Mesenchymal stem cell (in vitro differentiated cells and primary cell): ENCODE measurements around the gene CTSZ.

Source experiments
- DNase-seq: peaks from one replicate; pipeline ENCODE4 v3.0.0-alpha.2; 2013
- H2AFZ ChIP-seq: one replicate; pipeline ENCODE4 v1.6.1; 2013; ENCODE audit warnings: low read depth, mild to moderate bottlenecking, control low read depth, inconsistent platforms, low read length, moderate library complexity
- H2AK5ac ChIP-seq: 2 replicates; pipeline ENCODE4 v1.6.1; 2013; ENCODE audit warnings: low read length, moderate library complexity, mild to moderate bottlenecking, inconsistent platforms; ENCODE audit not compliant: severe bottlenecking
- H2BK120ac ChIP-seq: one replicate; pipeline ENCODE4 v1.6.1; 2013; ENCODE audit warnings: low read depth, mild to moderate bottlenecking, inconsistent platforms, low read length, moderate library complexity
- H2BK12ac ChIP-seq, 2 experiments: one replicate each; pipeline ENCODE4 v1.6.1; 2013; ENCODE audit warnings: inconsistent platforms in 2 of 2, low read length in 2 of 2, mild to moderate bottlenecking in 2 of 2, moderate library complexity in 2 of 2, control low read depth in 1 of 2
- H2BK15ac ChIP-seq: one replicate; pipeline ENCODE4 v1.6.1; 2013; ENCODE audit warnings: mild to moderate bottlenecking, low read depth, inconsistent platforms; ENCODE audit not compliant: poor library complexity, severe bottlenecking
- H2BK5ac ChIP-seq: 2 replicates; pipeline ENCODE4 v1.6.1; 2013; ENCODE audit warnings: low read depth, mild to moderate bottlenecking, low read length, control low read depth, inconsistent platforms; ENCODE audit not compliant: poor library complexity, severe bottlenecking
- H3K14ac ChIP-seq, 2 experiments: one replicate each; pipeline ENCODE4 v1.6.1; 2013; ENCODE audit warnings: inconsistent platforms in 2 of 2, low read length in 2 of 2, control low read depth in 1 of 2, mild to moderate bottlenecking in 1 of 2, moderate library complexity in 1 of 2
- H3K18ac ChIP-seq, 2 experiments: one replicate each; pipeline ENCODE4 v1.6.1; 2013; ENCODE audit warnings: inconsistent platforms in 2 of 2, low read length in 2 of 2, control low read depth in 1 of 2, low read depth in 1 of 2, mild to moderate bottlenecking in 1 of 2
- H3K23ac ChIP-seq, 2 experiments: one replicate each; pipeline ENCODE4 v1.6.1; 2013; ENCODE audit warnings: inconsistent platforms in 2 of 2, low read length in 2 of 2, mild to moderate bottlenecking in 2 of 2, moderate library complexity in 2 of 2, control low read depth in 1 of 2
- H3K27ac ChIP-seq: 2 replicates; pipeline ENCODE4 v1.5.1; 2013; ENCODE audit warnings: mild to moderate bottlenecking, moderate library complexity, low read length, control low read depth, inconsistent platforms; ENCODE audit not compliant: poor library complexity, severe bottlenecking
- H3K27me3 ChIP-seq, 2 experiments: 2 replicates each; pipeline versions ENCODE4 v1.6.1 to v1.7.0; 2013; ENCODE audit warnings: low read length in 2 of 2, mild to moderate bottlenecking in 2 of 2, moderate library complexity in 2 of 2, control low read depth in 1 of 2, inconsistent platforms in 1 of 2; ENCODE audit not compliant: control insufficient read depth in 1 of 2, insufficient read depth in 1 of 2
- H3K36me3 ChIP-seq, 2 experiments: 2 replicates each; pipeline versions ENCODE4 v1.6.1 to v1.7.0; 2013; ENCODE audit warnings: low read length in 2 of 2, control low read depth in 1 of 2, inconsistent platforms in 1 of 2, low read depth in 1 of 2, mild to moderate bottlenecking in 1 of 2; ENCODE audit not compliant: insufficient read depth in 2 of 2, control insufficient read depth in 1 of 2
- H3K4ac ChIP-seq, 2 experiments: one replicate each; pipeline ENCODE4 v1.6.1; 2013; ENCODE audit warnings: inconsistent platforms in 2 of 2, low read length in 2 of 2, mild to moderate bottlenecking in 2 of 2, moderate library complexity in 2 of 2, control low read depth in 1 of 2, low read depth in 1 of 2
- H3K4me1 ChIP-seq: 2 replicates; pipeline ENCODE4 v1.6.1; 2013; ENCODE audit warnings: low read depth, low read length, control low read depth; ENCODE audit not compliant: control insufficient read depth, insufficient read depth
- H3K4me2 ChIP-seq: 2 replicates; pipeline ENCODE4 v1.6.1; 2013; ENCODE audit warnings: low read length, mild to moderate bottlenecking, inconsistent platforms; ENCODE audit not compliant: poor library complexity, severe bottlenecking
- H3K4me3 ChIP-seq, 2 experiments: 2 replicates each; pipeline versions ENCODE4 v1.5.1 to v1.7.0; 2013; ENCODE audit warnings: low read length in 2 of 2, mild to moderate bottlenecking in 2 of 2, control low read depth in 1 of 2, low read depth in 1 of 2; ENCODE audit not compliant: insufficient read depth in 1 of 2
- H3K79me1 ChIP-seq: replicated peaks from 2 replicates; pipeline ENCODE4 v1.6.1; 2013; ENCODE audit warnings: mild to moderate bottlenecking, control low read depth, low read length, inconsistent platforms; ENCODE audit not compliant: poor library complexity, severe bottlenecking
- H3K9ac ChIP-seq: 2 replicates; pipeline ENCODE4 v1.7.0; 2013; ENCODE audit warnings: mild to moderate bottlenecking, low read length, moderate library complexity
- H3K9me3 ChIP-seq: 2 replicates; pipeline ENCODE4 v1.7.0; 2013; ENCODE audit warnings: mild to moderate bottlenecking, low read length; ENCODE audit not compliant: control insufficient read depth
- H4K8ac ChIP-seq: one replicate; pipeline ENCODE4 v1.6.1; 2013; ENCODE audit warnings: inconsistent platforms, mild to moderate bottlenecking, low read length, moderate library complexity
- H4K91ac ChIP-seq: one replicate; pipeline ENCODE4 v1.6.1; 2013; ENCODE audit warnings: mild to moderate bottlenecking, low read length, inconsistent platforms
- WGBS: methylation state at CpG from one replicate; pipeline ENCODE4 v1.1.7; 2013; ENCODE audit warnings: mixed read lengths; 5-methylcytosine and 5-hydroxymethylcytosine counted together

The CTSZ gene

DNA sequence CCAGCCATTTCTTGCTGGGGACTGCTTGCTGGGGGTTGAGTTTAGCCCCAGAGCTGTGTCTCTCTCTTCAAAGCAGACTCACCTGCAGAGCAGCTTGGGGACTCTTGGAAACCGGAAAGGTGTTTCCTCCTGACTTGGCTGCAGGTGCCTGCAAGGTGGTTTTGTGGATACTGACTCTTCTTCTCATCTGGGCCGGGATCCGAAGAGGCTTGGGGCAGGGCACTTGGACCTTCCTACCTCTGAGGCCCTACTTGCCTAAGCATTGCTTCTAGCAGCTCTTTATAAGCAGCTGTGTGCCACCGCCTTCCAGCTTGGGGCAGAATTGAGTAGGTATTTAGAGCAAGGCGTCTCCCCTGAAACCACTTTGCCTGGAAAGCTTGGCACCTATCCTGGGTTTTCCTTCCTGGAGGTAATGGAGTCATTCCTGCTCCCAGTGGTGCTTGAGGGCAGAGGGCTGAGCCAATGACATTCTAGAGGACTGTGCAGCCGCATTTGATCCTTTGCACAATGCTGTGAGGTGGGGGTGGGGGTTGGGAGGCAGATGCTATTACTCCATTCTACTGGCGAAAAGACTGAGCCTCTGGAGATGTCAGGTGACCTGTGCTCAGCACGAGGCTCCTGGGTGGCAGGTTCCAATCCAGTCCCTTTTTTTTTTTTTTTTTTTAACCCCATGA is 3.4 kb upstream of the CTSZ start:
- Histone ChIP-seq H3K4me3 (no peak overlapping the region), H2AFZ (no peak overlapping the region), H2BK12ac (peak overlapping the region; percentile 29 to 96), H3K14ac (peak overlapping the region in 1 of 2 experiments; percentile 31), H4K91ac (peak overlapping the region; percentile 41), H2BK120ac (peak overlapping the region; percentile 51), H4K8ac (peak overlapping the region; percentile 21), H3K4ac (peak overlapping the region in 1 of 2 experiments; percentile 81), H2AK5ac (peak overlapping the region; percentile 81), H3K23ac (no peak overlapping the region), H3K79me1 (peaks cover 9% of the 10 kb centered on the region), H3K27ac (peak overlapping the region; percentile 84), H3K4me2 (no peak overlapping the region), H3K27me3 (no peaks in the 10 kb centered on the region), H2BK5ac (no peak overlapping the region), H2BK15ac (no peak overlapping the region), H3K4me1 (peaks cover 44% of the 10 kb centered on the region), H3K36me3 (no peaks in the 10 kb centered on the region), H3K18ac (peak overlapping the region; percentile 13 to 23), H3K9ac (no peak overlapping the region), H3K9me3 (no peaks in the 10 kb centered on the region)
- DNase-seq = no peak
- 89% methylated on average over 8 of the region's 8 CpGs for WGBS

DNA sequence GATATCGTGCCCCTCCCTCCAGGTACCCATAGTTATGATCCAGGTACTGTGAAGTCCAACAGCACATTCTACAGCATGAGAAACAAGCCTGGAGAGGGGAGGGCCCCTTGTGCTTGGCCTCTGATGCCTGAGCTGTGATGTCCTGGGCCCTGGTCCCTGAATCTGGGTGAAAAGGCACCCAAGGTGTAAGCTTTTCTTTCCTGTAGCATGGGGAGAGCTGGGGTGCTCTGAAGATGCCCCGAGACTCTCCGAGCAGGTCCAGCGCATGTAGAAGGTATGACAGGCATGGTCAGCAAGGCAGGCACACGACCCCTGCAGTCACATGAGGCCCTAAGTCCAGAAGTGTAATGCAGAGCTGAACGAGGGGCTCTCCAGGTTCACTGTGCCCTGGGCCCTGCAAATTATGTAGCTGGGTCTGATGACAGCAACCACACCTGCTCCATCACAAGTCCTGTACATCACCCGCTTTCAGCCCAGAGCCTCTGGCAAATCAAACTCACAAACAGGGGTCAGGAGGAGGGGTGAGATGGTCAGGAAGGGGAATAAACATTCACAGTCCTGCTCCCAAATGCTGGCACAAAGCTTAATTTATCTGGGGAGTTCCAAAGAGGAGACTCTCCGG is 1.8 kb upstream of the CTSZ start:
- peak overlapping the region in 1 of 2 experiments; percentile 47 for H2BK12ac ChIP-seq
- 80% methylated on average over 7 of the region's 8 CpGs for WGBS
- H3K79me1 ChIP-seq = peaks cover 17% of the 10 kb centered on the region
- peak overlapping the region; percentile 12 for H4K8ac ChIP-seq
- H2BK120ac ChIP-seq = no peak overlapping the region
- H3K14ac ChIP-seq = no peak overlapping the region
- H3K4me1 ChIP-seq = peaks cover 48% of the 10 kb centered on the region
- H2BK5ac ChIP-seq = no peak overlapping the region
- H2BK15ac ChIP-seq = peak overlapping the region; percentile 26
- no peak overlapping the region for H2AFZ ChIP-seq
- peaks cover 4 to 14% of the 10 kb centered on the region in 2 experiments for H3K36me3 ChIP-seq
- H3K27ac ChIP-seq = no peak overlapping the region
- DNase-seq = no peak
- no peak overlapping the region for H3K4me2 ChIP-seq
- no peaks in the 10 kb centered on the region for H3K9me3 ChIP-seq
- no peaks in the 10 kb centered on the region for H3K27me3 ChIP-seq
- no peak overlapping the region for H4K91ac ChIP-seq
- H2AK5ac ChIP-seq = peak overlapping the region; percentile 76
- H3K23ac ChIP-seq = peak overlapping the region in 1 of 2 experiments; percentile 38
- no peak overlapping the region for H3K4me3 ChIP-seq
- H3K18ac ChIP-seq = peak overlapping the region in 1 of 2 experiments; percentile 9
- H3K9ac ChIP-seq = no peak overlapping the region
- peak overlapping the region in 1 of 2 experiments; percentile 59 for H3K4ac ChIP-seq

DNA sequence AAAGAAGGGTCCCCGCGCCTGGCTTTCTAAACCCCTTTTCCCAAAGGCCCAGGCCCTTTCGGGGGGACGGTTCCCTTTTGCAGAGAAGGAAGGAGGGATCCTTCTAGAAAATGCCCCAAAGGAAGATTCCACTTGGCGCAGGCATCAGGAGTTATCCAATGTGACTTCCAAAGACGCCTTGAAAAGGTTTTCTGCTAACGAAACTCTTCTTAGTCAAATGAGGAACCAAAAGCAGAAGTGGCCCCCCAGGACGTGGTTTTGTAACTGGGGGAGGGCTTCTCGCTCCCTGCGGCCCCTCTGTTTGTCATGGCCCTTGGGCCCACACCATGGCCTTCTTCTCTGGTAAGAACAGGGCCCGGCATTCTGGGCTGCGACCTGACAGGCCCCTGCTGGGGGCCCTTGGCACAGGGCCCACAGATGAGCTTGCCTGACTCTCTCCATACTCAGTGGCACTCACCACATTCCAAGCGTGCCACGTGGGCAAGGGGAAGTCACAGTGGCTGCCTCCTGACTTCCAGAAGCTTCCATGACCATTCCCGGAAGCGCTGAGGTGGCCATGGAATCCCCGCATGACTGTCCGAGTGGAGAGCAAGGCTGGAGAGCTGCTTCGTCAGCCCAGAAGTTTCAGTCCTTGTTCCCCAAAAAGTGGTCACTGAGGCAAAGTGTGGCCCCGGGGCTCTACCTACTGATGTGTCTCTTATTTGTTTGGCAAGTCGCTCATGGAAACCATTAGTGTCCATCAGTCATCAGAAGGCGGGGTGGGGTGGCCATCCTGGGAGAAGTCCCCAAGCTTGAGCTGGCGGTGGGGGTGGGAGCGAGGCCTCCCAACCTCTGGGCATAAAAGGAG is 834 bp upstream of the CTSZ start:
- H3K4me3 ChIP-seq = peak overlapping the region in 1 of 2 experiments; percentile 91
- H2AK5ac ChIP-seq = peak overlapping the region; percentile 76
- 92% methylated on average over 24 of the region's 24 CpGs for WGBS
- no peak overlapping the region for H3K14ac ChIP-seq
- peak overlapping the region; percentile 55 for H2AFZ ChIP-seq
- peak overlapping the region; percentile 20 to 63 for H3K18ac ChIP-seq
- H2BK5ac ChIP-seq = no peak overlapping the region
- H3K4ac ChIP-seq = peak overlapping the region; percentile 43 to 44
- H3K27me3 ChIP-seq = no peaks in the 10 kb centered on the region
- no peak for DNase-seq
- H4K91ac ChIP-seq = peak overlapping the region; percentile 62
- peak overlapping the region; percentile 83 for H2BK120ac ChIP-seq
- no peaks in the 10 kb centered on the region for H3K9me3 ChIP-seq
- peak overlapping the region; percentile 93 for H3K9ac ChIP-seq
- no peak overlapping the region for H3K27ac ChIP-seq
- peak overlapping the region; percentile 85 for H4K8ac ChIP-seq
- peak overlapping the region; percentile 85 for H2BK15ac ChIP-seq
- peak overlapping the region; percentile 62 for H3K4me2 ChIP-seq
- H3K23ac ChIP-seq = no peak overlapping the region
- H3K79me1 ChIP-seq = peaks cover 26% of the 10 kb centered on the region
- peaks cover 48% of the 10 kb centered on the region for H3K4me1 ChIP-seq
- peaks cover 10 to 23% of the 10 kb centered on the region in 2 experiments for H3K36me3 ChIP-seq
- peak overlapping the region; percentile 22 to 38 for H2BK12ac ChIP-seq
